Cardiac ventricle fibroblast (primary cell): ENCODE results near the gene DIP2B. TPM values are rescaled to one million over a fixed set of nuclear protein-coding genes. Genes with fewer than 3 reads are reported as not detected.

Experiments used
- total RNA-seq: library from RNA; depleted of rRNA; stranded (reverse); fragments of >200 nt; gene quantifications from 2 replicates; pipeline ENCODE4 v1.2.3, GENCODE V29; 2015

Gene DIP2B, protein sequence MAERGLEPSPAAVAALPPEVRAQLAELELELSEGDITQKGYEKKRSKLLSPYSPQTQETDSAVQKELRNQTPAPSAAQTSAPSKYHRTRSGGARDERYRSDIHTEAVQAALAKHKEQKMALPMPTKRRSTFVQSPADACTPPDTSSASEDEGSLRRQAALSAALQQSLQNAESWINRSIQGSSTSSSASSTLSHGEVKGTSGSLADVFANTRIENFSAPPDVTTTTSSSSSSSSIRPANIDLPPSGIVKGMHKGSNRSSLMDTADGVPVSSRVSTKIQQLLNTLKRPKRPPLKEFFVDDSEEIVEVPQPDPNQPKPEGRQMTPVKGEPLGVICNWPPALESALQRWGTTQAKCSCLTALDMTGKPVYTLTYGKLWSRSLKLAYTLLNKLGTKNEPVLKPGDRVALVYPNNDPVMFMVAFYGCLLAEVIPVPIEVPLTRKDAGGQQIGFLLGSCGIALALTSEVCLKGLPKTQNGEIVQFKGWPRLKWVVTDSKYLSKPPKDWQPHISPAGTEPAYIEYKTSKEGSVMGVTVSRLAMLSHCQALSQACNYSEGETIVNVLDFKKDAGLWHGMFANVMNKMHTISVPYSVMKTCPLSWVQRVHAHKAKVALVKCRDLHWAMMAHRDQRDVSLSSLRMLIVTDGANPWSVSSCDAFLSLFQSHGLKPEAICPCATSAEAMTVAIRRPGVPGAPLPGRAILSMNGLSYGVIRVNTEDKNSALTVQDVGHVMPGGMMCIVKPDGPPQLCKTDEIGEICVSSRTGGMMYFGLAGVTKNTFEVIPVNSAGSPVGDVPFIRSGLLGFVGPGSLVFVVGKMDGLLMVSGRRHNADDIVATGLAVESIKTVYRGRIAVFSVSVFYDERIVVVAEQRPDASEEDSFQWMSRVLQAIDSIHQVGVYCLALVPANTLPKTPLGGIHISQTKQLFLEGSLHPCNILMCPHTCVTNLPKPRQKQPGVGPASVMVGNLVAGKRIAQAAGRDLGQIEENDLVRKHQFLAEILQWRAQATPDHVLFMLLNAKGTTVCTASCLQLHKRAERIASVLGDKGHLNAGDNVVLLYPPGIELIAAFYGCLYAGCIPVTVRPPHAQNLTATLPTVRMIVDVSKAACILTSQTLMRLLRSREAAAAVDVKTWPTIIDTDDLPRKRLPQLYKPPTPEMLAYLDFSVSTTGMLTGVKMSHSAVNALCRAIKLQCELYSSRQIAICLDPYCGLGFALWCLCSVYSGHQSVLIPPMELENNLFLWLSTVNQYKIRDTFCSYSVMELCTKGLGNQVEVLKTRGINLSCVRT (N-terminal part only)
- 14.9 and 16.1 TPM in 2 replicates for total RNA-seq

DNA sequence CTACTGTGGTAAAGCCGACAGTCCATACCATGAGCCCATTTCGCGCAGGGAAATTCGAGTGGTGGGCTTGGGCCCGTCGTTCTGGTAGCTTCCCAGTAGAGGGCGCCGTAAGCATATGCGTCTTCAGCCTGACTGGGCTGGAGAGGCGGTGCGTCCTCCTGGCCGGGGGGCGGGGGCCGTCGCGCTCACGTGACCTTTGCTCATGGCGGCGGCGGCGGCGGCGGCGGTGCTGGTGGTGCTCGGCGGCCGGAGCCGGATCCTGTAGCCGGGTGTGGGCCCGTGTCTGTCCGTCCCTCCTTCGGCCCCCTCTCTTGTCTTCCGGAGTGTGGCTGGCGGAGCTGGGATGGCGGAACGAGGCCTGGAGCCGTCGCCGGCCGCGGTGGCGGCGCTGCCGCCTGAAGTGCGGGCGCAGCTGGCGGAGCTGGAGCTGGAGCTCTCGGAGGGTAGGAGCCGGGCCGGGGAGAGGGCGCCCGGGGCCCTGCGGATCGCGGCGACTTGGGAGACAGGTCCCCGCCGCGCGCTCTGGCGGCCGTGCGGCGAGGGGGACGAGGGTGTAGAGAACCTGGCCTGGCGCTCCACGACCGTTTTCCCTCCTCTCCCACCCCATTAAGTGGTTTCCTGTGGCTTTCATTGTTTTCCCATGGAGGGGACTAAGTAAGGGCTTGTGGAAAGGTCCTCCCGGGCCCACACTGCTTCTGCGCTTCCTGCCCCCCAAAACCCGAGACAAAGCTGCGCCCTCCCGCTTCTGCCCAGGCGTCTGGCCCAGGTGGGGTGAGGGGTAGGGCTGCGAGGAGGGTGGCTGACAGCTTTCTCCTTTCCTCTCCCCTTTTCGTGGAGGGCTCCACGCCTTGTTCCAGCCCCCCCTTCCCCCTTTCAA is at the start of gene DIP2B:
Gene DIP2B, plus strand, starts transcription at position 188 of the 877 bp plus-strand sequence. Its CDS starts 156 bp downstream, at position 344.

DNA sequence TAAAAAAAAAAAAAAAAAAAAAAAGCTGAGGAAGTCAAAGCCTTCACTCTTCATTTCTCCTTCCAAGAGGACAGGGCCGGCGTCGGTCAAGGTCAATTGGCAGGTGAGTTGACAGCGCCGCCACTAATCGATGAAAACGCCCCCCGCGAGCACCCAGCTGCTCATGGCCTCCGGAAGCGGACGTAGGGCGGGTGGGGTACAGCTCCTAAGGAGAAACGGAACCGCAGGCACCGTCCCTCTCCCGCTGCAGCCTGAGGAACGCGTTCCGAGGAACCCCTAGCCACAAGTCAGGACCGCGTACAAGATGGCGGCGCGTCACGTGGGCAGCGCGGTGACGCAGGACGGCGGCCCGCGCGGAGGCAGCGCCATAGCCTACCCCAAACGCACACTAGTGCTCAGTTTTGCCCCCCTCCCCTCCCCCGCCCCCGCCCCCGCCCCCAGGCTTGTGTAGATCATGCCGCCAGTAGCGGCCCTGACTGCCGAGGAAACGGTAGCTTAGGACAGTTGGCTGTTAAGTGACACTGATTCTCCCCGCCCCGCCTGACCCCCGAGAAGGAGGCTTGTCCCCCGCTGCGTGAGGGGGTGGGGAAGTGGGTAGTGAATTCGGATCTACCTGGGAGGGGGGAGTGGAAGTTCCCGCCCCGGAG is 259.0 kb downstream of the DIP2B start, which contains the start of gene ATF1:
Gene ATF1, plus strand, starts transcription at position 463 of the 647 bp plus-strand sequence. CDS start 16,045 bp downstream, outside the sequence.

Other genes with a start within 250 kb of the DIP2B start
- gene LIMA1, start 221.5 kb upstream of the DIP2B start, total RNA-seq = 77.5 and 86.1 TPM in 2 replicates
- not detected in 2 replicates for gene FAM186A, start 108.4 kb upstream of the DIP2B start, total RNA-seq
- gene LARP4, start 104.1 kb upstream of the DIP2B start, total RNA-seq = 20.3 and 21.4 TPM in 2 replicates